Activated effector memory CD4-positive, alpha-beta T cell treated with anti-CD3 and anti-CD28 coated beads, Interleukin-2, amount 50 U/mL, for 16 hours (primary cell): ENCODE results near the gene STK38L.
"Not testable (repeated sequence)": the region's sequence is repeated elsewhere in the genome, so short reads cannot be mapped to it uniquely, and the experiment has no call there.

Experiments
- DNase-seq: peaks from one replicate; pipeline ENCODE4 v3.0.0-alpha.2; 2020

STK38L gene

DNA sequence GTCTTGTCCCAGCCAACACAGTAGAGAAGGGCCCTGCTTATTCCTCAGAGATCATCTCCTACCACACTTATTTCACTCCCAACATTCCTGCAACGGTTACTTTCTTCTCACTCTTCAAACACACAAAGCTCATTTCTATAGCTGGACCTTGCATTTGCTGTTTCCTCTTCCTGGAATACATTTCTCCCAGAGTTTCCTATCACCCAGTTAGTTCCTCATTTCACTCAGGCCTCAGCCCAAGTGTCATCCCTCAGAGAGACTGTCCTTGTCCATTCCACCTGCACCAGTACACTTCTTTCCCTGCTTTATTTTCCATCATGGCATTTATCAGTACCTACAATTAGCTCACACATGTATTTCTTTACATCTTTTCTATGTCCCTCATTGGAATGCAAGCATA, 14.7 kb upstream of the STK38L start:
- DNase-seq = no peak

DNA sequence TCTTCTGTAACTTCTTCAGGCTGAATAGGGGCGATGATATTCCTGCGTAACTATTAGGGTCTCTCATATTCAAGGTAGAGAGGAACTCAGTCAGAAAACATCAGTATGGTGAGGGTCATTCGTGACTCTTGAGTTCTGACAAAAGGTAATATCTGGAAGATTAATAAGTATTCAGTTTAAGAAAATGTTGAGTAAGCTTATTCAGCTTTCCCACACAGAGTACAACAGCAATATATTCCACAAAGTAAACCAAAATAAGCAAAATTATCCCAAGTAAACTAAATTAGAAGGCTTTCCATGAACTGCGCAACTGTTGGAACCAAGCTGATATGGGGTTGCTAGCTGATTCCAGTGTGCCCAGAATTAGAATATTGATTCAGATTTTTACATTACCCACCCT, 12.7 kb upstream of the STK38L start:
- DNase-seq = not testable (repeated sequence)

DNA sequence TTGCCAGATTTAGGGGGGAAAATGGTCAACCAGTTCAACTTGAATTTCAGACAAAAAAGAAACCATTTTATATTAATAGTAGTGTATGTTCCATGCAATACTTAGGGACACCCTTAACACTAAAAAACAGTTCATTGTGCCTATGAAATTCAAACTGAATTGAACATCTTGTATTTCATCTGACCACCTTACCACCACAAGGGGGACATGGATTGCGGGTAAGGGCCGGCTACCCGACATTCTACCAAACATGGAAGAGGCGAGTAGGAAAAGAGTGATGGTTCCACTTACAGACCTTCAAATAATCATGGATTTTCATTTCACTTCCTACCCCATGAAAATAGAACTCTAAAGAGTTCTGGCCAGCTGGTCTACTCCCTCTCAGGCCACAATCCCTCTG, 10.3 kb upstream of the STK38L start:
- no peak for DNase-seq

DNA sequence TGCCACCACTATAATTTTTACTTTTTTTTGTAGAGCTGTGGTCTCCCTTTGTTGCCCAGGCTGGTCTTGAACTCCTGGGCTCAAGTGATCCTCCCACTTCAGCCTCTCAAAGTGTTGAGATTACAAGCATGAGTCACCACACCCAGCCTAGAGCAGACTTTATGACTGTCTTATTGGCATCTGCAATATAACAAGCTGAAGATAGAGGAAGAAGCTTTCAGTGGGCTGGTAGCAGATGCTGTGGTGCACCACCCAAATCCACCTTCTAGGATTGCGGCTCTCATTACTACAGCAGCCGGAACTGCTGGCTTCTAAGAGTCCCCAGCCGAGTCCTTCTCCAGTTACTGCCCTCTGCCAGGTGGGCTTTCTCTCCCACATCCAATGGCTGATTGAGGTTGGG, 7.6 kb upstream of the STK38L start:
- no peak for DNase-seq

DNA sequence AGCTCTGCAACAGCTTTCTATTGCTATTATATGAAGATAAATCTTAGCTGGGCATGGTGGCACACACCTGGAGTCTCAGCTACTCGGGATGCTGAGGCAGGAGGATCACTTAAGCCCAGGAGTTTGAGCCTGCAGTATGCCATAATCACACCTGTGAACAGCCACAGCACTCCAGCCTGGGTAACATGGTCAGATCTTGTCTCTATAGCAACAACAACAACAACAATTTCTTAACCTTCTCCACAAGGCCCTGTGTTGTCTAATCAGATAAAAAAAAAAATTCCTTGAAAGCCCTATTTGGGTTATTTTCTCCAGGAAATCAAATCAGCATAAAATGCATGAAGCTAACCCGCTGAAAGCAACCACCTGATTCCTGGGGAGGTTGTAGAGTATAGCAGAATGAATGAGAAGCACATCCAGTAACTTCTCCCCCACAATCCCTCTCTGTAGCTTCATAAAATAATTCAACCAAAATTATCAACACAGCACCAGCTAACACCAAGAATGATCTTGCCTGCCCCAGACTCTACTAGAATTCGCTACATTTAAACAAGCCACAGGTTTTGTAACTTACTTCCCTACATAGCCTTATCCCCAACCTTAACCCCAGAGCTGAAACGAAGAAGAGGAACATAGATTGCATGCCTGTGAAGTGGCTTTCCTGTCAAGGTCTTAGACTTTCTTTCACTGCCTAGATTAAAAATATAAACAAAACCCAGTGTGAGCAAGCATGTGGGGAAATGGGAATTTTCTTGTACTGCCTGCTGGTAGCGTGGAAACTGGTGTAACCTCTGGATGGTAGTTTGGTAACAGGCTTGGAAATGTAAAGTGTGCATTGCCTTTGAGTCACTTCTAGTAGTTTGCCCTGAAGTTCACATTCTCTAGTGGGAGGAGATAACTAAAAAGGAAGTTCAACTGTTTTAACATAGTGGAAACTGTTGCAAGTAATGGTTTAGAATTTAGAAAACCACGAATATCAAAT, 6.0 kb upstream of the STK38L start:
- DNase-seq = no peak

DNA sequence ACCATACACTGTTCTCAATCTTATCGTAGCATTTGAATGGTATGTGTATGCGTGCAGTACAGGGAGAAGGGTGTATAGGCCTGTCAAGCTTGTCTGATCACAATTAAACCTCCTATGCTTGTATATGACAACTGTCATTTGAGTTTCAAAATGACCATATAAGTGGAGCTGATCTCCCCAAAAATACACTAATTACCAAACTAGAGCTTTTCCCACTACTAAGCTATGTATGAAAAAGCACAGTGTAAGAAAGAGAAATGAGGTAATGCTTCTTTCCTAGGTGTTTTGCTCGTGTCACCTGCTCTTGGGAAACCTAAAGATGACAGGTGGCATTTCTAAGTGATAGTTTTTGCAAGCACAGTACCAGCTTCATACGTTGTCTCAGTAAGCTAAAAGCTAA, 1.1 kb upstream of the STK38L start:
- no peak for DNase-seq

DNA sequence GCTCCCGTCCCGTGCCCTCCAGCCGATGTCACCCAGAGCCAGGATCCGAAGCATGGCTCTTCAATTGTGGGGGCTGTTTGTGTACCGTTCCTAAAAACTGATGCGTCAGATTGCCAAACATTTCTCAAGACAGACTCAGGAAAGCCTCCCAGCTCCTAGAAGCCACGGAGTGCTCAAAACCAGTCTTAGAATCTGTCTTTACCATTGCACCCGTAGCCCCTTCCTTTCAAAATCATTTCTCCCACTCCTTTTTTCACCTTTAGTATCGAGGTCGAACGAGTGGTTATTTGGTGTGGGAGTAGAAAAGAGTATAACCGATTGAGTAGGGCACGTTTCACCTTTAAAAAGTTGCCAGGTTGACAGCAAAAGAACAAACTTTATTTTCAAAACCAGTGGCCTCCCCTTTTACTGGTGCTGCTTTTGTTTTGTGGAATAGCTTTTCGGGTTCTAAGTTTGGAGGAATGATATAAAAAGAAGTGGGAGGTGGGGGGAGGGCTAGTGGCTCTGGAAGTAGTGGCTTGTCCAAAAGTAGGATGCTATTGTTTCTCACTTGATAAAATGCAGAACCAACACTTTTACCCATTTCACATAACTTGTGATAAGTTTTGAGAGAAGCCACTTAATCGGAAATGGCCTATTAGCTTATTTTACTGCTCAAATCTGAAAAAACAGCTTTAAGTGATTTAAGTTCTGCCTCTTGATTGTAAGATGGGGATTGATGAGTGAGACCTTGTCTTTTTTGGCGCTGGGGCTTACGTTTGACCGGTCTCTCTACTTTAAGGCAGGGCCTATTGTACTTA, 803 bp downstream of the STK38L start:
- DNase-seq = no peak

DNA sequence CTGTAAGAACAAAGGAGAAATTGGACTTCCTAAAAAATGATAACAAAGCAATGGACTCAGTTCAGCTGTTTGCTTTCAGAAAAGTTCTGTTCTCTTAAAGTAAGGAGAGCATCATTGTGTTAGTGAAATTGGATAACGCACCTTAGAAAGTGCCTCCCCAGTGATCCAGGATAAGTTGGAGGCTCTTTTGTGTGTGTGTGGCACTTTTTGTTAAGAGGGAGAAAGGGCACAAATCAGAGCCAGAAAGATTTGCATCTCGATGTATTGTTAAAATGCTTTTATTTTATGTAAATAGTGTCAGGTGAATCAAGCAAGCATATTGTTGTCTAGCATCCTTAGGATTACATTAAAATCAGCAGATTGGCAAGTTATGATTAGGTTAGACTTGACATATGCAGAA, 2.1 kb downstream of the STK38L start:
- no peak for DNase-seq

DNA sequence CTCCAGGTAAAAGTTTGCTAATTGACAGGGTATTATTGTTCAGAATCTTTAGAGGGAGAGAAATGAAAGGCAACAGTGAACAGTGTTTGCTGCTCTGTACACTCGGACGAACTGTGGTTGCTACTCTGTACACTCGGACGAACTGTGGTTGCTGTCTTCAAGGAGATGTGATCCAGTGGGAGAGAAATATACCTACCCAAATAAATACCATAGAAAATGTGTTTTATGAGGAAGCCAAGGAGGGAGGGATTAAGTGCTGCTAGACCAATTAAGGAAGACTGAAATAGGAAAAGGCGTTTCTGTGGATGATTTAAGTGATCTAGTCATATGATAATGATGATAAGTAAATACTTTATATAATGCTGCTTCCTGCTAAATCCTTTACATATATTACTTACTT, 2.7 kb downstream of the STK38L start:
- DNase-seq = no peak

DNA sequence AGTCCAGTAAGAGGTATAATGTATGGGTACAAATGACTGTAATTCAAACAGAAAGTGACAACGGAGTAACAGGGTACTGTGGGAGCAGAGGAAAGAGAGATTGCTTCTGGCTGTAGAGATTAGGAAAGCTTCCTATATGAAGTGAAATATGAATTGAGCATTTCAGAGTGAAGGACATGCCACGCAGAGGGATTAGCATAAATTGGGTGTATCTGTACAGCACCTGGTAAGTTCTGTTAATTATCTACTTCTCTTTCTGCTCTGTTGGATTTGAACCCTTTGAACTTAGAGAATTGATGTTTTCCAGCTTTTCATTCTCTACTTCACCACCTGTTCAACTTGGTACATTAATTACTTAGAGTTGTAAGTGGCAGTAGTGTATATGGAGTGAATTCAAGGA, 8.8 kb downstream of the STK38L start:
- DNase-seq = no peak

DNA sequence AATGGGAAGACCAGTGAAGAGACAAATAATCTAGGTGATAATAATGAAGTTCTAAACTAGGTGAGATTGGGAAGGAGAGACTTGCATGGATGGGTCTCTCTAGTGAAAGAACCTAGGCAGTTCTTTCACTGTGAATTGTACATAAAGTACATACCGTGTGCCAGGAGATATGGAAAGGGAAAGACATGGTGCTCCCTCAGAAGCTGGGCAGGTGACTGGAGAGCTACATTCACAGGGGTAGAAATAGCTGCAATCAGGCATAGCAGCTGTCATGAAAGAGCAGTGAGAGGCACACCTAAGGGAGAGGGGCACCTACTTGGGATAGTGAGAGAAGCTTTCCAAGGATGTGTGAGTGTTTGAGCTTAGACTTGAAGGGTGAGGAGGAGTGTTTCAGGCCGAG, 9.3 kb downstream of the STK38L start:
- no peak for DNase-seq

DNA sequence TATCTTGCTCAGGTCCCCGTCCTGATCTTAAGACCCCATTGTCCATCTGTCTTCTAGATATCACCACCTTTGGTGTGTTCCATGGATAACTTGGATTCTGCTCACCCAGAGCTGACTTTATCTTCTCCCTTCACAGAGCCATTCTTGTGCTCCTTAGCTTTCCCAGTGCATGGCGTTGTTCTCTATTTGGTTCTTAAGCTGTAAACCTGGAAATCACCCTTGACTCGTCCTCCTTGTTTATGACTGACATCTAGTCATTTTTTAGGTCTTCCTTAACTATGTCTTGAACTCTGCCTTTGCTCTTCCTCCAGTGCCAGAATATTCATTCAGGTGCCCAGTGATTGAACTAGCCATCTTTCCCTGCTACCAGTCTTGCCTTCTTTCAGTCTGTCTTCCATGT, 11.7 kb downstream of the STK38L start:
- DNase-seq = no peak

DNA sequence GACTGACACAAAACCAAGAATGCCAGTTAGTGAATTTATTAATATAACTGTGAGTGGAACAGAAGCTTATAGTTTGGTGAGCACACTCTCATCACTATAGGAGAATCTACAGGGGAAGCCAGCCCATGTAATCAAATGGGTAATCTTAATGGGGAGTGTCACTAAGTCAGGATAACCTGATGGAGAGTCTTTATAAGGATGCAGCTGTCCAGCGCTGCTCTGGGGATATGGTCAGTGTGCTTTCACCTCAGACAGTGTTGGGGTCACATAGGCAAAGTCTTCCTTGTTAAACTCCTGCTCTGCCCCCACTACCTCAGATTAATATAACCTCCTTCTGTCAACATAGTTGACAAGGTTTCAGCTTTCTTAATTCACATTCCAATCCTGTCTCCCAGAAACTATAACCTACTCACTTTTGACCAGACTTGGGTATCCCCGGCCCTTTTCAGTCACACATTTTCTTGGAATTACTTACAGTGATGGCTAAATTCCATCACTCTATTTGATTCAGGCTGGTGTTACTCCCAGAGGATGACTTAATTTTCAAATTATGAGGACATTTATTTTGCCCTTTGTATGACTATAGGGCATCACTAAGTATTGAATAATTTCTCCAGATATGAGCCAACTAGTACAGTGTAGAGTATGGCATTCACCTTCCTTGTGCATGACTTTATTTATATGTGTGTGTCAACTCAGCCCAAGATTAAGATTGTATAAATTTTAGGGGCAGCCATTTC, 13.2 kb downstream of the STK38L start:
- no peak for DNase-seq

DNA sequence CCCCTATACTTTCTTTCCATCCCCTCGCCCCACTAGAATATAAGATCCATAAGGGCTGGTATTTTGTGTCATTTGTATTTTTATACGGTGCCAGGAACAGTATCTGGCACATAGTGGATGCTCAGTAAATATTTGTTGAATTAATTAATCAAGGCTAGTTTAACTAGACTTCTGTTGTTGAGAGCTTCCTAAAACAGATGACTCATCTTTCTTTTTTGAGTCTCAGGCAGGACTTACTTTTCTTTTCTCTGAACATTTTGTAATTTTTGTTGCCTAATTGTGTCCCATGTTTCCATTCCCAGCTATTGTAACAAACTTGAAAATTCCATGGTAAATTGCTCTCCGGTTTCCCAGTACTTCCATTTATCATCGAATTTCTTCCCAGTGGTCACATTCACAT, 16.7 kb downstream of the STK38L start:
- DNase-seq = no peak

DNA sequence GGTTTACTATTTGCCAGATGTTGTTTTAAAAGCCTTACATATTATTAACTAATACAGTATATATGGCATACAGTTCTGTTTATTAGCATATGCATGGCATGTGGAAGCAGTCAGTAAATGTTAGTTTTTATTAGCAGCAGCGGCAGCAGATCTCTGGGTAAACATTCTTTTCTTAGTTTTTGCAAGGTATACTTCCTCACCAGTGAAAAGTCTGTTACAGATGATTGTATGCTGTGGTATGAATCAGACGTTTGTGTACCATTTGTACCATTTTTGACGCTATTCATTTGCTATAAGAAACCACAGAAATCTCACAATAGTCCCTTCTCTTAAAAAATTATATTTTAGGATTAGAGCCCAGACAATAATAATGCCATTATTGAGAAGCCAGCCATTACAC, 17.8 kb downstream of the STK38L start:
- DNase-seq = no peak

DNA sequence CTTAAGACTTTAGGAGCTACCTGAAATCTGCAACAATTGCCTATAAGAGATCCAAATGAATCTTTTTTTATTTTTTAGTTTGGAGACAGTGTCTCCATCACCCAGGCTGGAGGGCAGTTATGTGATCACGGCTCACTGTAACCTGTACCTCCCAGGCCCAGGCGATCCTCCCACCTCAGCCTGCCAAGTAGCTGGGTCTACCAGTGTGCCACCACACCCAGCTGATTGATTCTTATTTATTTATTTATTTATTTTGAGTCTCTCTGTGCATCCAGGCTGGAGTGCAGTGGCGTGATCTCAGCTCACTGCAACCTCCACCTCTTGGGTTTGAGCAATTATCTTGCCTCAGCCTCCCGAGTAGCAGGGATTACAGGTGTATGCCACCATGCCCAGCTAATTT, 26.1 kb downstream of the STK38L start:
- no peak for DNase-seq

DNA sequence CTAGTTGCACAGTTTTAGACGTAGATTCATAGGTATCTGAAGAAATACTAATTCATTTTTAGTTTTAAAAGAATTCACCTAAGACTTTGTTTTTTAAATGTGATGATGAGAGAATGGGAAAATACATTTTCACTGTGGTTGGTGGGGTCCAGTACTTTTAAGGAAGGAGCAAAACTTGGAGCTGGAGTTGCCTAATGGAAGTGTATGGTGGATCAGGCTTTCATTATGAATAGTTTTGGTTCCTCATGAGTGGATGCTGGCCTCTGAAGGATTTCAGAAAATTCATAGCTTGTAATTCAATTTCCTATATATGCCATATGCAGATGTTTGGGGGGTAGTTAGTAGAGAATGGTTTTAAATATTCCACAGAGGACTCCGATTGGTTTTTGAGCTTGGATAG, 27.1 kb downstream of the STK38L start:
- no peak for DNase-seq

DNA sequence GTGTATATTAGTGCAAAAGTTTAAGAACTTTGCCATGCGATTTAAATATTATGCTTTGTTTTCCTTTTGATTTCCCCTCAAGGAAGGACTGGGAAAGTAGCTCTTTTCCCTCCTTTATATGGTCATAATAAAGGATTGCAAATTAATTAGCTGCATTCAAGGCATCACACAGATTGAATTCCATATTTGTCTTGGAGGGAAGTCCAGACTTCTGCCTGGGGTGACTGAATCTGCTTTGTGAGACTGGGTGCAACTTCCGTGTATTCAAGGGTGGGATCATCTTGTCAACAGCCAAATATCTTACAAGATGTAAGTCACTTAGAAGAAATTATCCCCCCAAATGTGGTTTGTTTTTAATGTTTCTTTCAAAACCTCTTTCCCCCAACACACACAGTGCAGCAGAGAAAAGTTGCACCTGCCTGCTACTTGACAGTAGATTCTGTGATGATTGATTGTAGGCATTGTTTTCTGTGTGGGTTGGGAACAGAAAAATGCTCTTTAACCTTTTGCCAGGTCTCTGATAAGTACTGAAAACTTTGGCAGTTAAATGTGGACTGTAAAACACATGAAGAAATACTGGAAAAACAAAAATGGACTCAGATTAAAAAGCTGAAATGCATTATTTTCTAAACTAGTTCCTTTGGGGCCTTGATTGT, 28.4 kb downstream of the STK38L start:
- no peak for DNase-seq

DNA sequence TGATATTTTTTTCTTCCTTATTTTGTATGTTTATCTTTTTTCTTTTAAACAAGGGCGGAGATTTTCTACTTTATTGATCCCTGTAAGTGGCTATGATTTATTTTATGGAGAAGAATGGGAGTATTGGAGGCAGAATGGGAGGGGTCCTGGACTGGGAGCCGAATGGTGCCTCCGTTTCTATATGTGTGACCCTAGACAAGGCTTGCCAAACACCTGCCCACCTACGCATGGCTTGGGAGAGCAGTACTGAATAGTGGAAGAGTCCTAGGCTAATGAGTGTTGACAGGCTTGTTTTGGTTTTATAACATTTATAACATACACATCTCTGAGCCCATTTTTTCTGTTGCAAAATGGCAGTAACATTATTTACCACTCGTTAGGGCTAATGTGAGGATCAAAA, 29.0 kb downstream of the STK38L start:
- no peak for DNase-seq

DNA sequence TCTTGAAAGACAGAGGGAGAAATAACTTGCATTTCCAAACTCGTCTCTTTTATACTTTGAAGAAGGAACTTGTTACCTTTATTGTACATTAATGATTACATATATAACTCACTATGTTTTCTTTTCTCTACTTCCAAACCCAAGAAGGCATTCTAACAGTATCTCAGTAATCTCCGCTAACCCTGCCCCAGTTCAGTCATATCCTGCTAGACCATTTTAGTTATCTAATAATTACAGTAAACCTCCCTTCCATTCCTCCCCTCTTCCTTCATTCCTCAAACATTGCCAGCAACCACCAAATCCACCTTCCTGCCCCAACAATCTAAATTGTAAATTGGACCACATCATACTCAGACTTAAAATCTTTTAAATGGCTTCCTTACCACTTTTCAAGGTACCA, 30.6 kb downstream of the STK38L start:
- DNase-seq = no peak

DNA sequence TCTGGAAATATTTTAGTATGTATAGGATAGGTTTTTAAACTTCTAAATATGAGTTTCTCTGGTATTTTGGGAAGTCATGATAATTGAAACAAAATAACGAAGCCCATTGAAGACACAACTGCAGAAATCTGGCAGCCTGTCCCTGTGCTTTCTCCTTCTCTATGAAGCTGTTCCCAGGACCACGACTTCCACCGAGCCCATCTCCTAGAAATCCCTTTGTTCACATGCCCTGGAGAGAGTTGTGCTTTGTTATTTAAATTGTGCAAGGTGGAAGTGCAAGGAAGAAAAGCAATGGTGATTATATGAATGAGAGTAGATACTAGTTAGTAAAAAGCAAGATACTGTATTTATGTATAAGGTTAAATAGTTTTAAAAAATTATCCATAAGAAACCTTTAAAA, 32.2 kb downstream of the STK38L start:
- DNase-seq = no peak

DNA sequence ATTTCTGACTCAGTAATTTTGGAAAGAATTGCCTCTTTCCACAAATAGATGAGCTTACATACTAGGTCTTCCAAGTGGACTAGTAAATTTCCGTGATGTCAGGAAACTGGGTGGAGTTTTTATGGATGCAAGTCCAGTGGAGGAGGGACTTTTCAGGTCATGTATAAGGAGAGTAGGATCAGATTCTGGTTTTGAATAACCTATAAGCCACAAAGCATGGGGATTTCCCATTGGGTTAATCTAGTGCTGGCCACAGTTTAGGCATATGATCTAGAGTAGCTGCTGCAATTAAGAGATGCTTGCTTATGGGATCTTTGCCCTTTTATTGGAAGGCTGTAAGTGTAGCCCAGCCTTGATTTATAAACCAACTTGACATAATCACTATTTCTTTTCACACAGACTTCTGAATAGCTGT, 33.8 kb downstream of the STK38L start:
- no peak for DNase-seq

DNA sequence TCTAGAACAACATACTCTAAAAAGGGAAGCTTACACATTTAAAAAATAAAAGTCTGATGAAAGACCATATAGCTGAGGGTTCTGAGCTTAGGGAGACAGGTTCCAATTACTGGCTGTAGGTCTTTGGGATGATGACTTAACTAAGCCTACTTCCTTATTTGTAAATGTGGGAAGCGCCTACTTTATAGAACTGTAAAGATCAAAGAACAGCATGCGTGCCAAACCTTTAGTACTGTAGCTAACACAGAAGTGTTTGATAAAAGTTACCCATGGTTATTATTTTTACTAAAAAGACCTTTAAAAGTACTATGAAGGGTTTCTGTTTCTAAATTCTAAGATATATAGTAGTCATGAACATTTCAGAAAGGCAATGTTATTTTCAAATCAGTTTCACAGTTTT, 35.7 kb downstream of the STK38L start:
- DNase-seq = no peak
